Measurements from ENCODE around the gene FLYWCH1. TPM values are rescaled to one million over a fixed set of nuclear protein-coding genes. Genes with fewer than 3 reads are reported as not detected.

The FLYWCH1 gene
- total and polyA plus RNA-seq, 2 donors (not counting 1 experiment from before 2014, with no cell fraction given): 78.3 to 120 TPM

- no peak overlapping the region for H3K4me2 ChIP-seq (replicated peaks; ENCODE audit: low read depth, low read length, poor library complexity, severe bottlenecking)
- H2AFZ ChIP-seq (ENCODE audit: insufficient read depth, low read depth, low read length, poor library complexity, severe bottlenecking): no peak overlapping the region
- TF ChIP-seq CTCF (IDR thresholded peaks at IDR 0.05) (no peak), EZH2 (IDR thresholded peaks at IDR 0.05; ENCODE audit: borderline replicate concordance, insufficient read depth, low read depth, low read length, poor library complexity, severe bottlenecking) (no peak)
- peaks cover 8% of the 10 kb centered on the region for H3K79me2 ChIP-seq (ENCODE audit: control insufficient read depth, insufficient read depth, low read length)
- peaks cover 21 to 37% of the 10 kb centered on the region in 2 donors for H3K4me1 ChIP-seq (ENCODE audit: control insufficient read depth in 2 of 2, insufficient read depth in 2 of 2, low read length in 2 of 2)
- ChIA-PET POLR2A (no interaction called here), CTCF (interaction anchor here (1.4 kb wide), 1 partner anchor 11 kb away, joined by 3 read pairs; the partner anchor contains the start of gene FLYWCH1)
- Mint-ChIP-seq H3K27ac (no peak overlapping the region), H3K4me3 (no peak overlapping the region), H3K9me3 (ENCODE audit: insufficient read depth) (no peaks in the 10 kb centered on the region), H3K4me1 (peaks cover 24% of the 10 kb centered on the region), H3K27me3 (no peaks in the 10 kb centered on the region)
- no peak for DNase-seq
- intact Hi-C loops (cut with micrococcal nuclease): loop anchor here (10.0 kb wide), 1 partner anchor 746 kb away; the partner anchor contains the start of gene TRAF7
- H3K27ac ChIP-seq (ENCODE audit: low read length in 2 of 2): no peak overlapping the region
- H3K9ac ChIP-seq (ENCODE audit: low read length): no peak overlapping the region
- H3K27me3 ChIP-seq (replicated peaks in 1 of 4; ENCODE audit: control extremely low read depth in 1 of 4, control insufficient read depth in 3 of 4, insufficient read depth in 4 of 4, low read length in 3 of 4): no peaks in the 10 kb centered on the region
- H3K36me3 ChIP-seq (replicated peaks in 1 of 2; ENCODE audit: control extremely low read depth in 1 of 2, control insufficient read depth in 1 of 2, extremely low read depth in 1 of 2, insufficient read depth in 2 of 2, low read length in 1 of 2): no peaks in the 10 kb centered on the region
- H3K4me3 ChIP-seq (ENCODE audit: control extremely low read depth in 1 of 5, extremely low read depth in 1 of 5, insufficient read depth in 1 of 5, low read depth in 2 of 5, low read length in 4 of 5): no peak overlapping the region
- peaks cover 0 to under 1% (median 0%) of the 10 kb centered on the region in 3 donors for H3K9me3 ChIP-seq (ENCODE audit: control extremely low read depth in 1 of 3, control insufficient read depth in 2 of 3, insufficient read depth in 1 of 3, low read length in 2 of 3)
- peaks cover 8% of the 10 kb centered on the region for H4K20me1 ChIP-seq (ENCODE audit: control insufficient read depth, insufficient read depth, low read length, poor library complexity, severe bottlenecking)
- over 99% methylated on average over 15 of the region's 15 CpGs for WGBS (ENCODE audit: insufficient coverage)
- ATAC-seq (ENCODE audit: low read depth): no peak
Observed at GRCh38 chr16:2900526-2901075, 11.1 kb upstream of the FLYWCH1 start.

Data from B cell (primary cell).